Astrocyte of the cerebellum (primary cell): ENCODE results near the gene KDM4B.

Experiments used
- DNase-seq: peaks from one replicate; pipeline ENCODE4 v3.0.0-alpha.2; 2011; ENCODE audit warnings: low read depth
- H3K4me3 ChIP-seq: 2 replicates; pipeline ENCODE4 v1.5.1; 2011; ENCODE audit warnings: mild to moderate bottlenecking, low read depth, low read length, moderate library complexity
- CTCF ChIP-seq: IDR thresholded peaks from 2 replicates; pipeline ENCODE4 v1.5.1; 2012; ENCODE audit warnings: low read length, low read depth, moderate library complexity, mild to moderate bottlenecking; ENCODE audit errors: missing control alignments
- in situ Hi-C: cut with HindIII; loops from 2 replicates; pipeline ENCODE4 v1.10.0; 2017; ENCODE audit warnings: low sequenced_read_pairs

Gene KDM4B

GRCh38 chr19:5108123-5108596 is 139.2 kb downstream of the KDM4B start:
- no peak for TF ChIP-seq CTCF
- DNase-seq = no peak
- no peak overlapping the region for H3K4me3 ChIP-seq
- in situ Hi-C loops = no loop called here

- DNase-seq = no peak
- TF ChIP-seq CTCF = no peak
- in situ Hi-C loops = no loop called here
- no peak overlapping the region for H3K4me3 ChIP-seq
Measured at GRCh38 chr19:5108866-5109265, 140.0 kb downstream of the KDM4B start.

GRCh38 chr19:5109560-5109959 is 140.6 kb downstream of the KDM4B start:
- TF ChIP-seq CTCF = no peak
- no peak overlapping the region for H3K4me3 ChIP-seq
- in situ Hi-C loops = no loop called here
- no peak for DNase-seq

- no peak overlapping the region for H3K4me3 ChIP-seq
- DNase-seq = no peak
- in situ Hi-C loops = no loop called here
- TF ChIP-seq CTCF = no peak
Measured at GRCh38 chr19:5110546-5110945, 141.6 kb downstream of the KDM4B start.

- TF ChIP-seq CTCF = no peak
- no peak for DNase-seq
- in situ Hi-C loops = no loop called here
- no peak overlapping the region for H3K4me3 ChIP-seq
Measured at GRCh38 chr19:5111051-5111450, 142.1 kb downstream of the KDM4B start.

- in situ Hi-C loops = no loop called here
- H3K4me3 ChIP-seq = no peak overlapping the region
- no peak for DNase-seq
- no peak for TF ChIP-seq CTCF
Measured at GRCh38 chr19:5112175-5112574, 143.3 kb downstream of the KDM4B start.
